Spleen (tissue), 7 donors: ENCODE measurements around the gene KRT83.

Source experiments
- CTCF ChIP-seq, 11 experiments: fragments of 200-600 bp in 7 of 11; fragments of 450-650 bp in 4 of 11; sonication (generic) in 4 of 11; IDR thresholded peaks in 8 of 11; conservative IDR thresholded peaks in 3 of 11; 1 replicate in 7 of 11; 2 replicates in 4 of 11; pipeline versions ENCODE4 v1.4.0 to v1.8.0; 2016 to 2021; ENCODE audit warnings: antibody characterized with exemption in 11 of 11, inconsistent platforms in 4 of 11, mild to moderate bottlenecking in 1 of 11
- POLR2AphosphoS5 ChIP-seq, 3 donors: sonication (generic); formaldehyde crosslinking; IDR thresholded peaks; one replicate each; pipeline ENCODE4 v1.5.1; 2017; ENCODE audit warnings: antibody characterized with exemption in 3 of 3
- donor health status: DM: no; HTN: no; CAD: no; lungs with moderate emphysema.
- donor health status: DM: no; HTN: no; CAD: no.
- donor health status: DM: no; HTN: no; CAD: no.

DNA sequence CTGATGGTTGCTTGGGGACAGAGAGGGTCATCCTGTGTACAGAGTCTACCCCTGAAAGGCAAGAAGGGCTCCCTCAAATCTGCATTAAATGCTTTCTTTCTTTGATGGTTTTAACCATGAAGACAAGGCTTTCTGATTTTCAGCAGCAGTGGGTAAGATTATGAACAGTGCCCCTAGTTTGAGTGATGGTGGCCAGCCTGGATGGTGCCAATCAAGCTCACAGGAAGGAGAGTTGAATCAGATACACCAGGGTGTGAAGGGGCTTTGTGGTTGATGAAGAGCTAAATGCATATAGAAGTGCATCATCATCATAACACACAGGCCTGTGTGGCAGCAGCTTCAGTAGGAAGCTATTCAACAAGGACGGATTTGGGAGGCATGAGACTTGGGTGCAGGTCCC, 40.4 kb upstream of the KRT83 start:
- TF ChIP-seq CTCF (IDR thresholded peaks at IDR 0.05 in 8 of 11, conservative IDR thresholded peaks at IDR 0.05 in 3 of 11) (no peak), POLR2AphosphoS5 (IDR thresholded peaks at IDR 0.05) (no peak)
